Muscle layer of duodenum (tissue), 2 donors: ENCODE data around the gene ZNF789.

ENCODE experiments used
- H3K27ac ChIP-seq: one replicate; pipeline ENCODE4 v1.7.0; 2013; ENCODE audit warnings: mild to moderate bottlenecking, low read length
- H3K27me3 ChIP-seq: one replicate; pipeline ENCODE4 v1.7.0; 2013; ENCODE audit warnings: low read depth, mild to moderate bottlenecking, control low read depth, low read length
- H3K36me3 ChIP-seq, 2 donors: one replicate each; pipeline ENCODE4 v1.7.0; 2013; ENCODE audit warnings: low read length in 2 of 2, control low read depth in 1 of 2, mild to moderate bottlenecking in 1 of 2; ENCODE audit not compliant: insufficient read depth in 2 of 2, control insufficient read depth in 1 of 2
- H3K4me1 ChIP-seq, 2 donors: one replicate each; pipeline ENCODE4 v1.7.0; 2013; ENCODE audit warnings: low read length in 2 of 2, mild to moderate bottlenecking in 2 of 2, control low read depth in 1 of 2, moderate library complexity in 1 of 2; ENCODE audit not compliant: insufficient read depth in 2 of 2, control insufficient read depth in 1 of 2
- H3K4me3 ChIP-seq, 2 donors: one replicate each; pipeline ENCODE4 v1.7.0; 2013; ENCODE audit warnings: low read length in 2 of 2, low read depth in 1 of 2, mild to moderate bottlenecking in 1 of 2
- H3K9me3 ChIP-seq, 2 donors: one replicate each; pipeline ENCODE4 v1.7.0; 2013; ENCODE audit warnings: low read length in 2 of 2, control low read depth in 1 of 2, mild to moderate bottlenecking in 1 of 2; ENCODE audit not compliant: control insufficient read depth in 1 of 2
- donor health status: healthy.

Gene ZNF789

DNA sequence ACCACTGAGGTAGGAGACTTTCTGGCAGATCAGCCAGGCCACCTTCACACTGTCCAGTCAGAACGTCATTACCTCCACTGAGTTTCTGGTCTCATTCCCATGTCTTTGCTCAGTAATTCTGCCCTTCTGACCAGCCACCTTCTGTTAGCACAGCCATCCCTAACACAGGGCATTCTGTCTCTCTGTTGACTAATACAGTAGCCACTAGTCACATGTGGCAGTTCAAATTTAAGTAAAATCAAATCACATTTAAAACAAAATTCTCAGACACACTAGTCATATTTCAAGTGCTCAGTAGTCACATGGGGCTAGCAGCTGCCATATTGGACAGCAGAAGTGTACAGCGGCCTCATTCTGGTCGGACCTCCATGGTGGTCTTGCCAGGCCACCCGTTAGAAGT, 26.6 kb upstream of the ZNF789 start:
- Histone ChIP-seq H3K9me3 (no peaks in the 10 kb centered on the region), H3K4me1 (peaks cover 0 to 9% of the 10 kb centered on the region in 2 donors), H3K27me3 (no peaks in the 10 kb centered on the region), H3K36me3 (peaks cover 42 to 53% of the 10 kb centered on the region in 2 donors), H3K27ac (no peak overlapping the region), H3K4me3 (no peak overlapping the region)

DNA sequence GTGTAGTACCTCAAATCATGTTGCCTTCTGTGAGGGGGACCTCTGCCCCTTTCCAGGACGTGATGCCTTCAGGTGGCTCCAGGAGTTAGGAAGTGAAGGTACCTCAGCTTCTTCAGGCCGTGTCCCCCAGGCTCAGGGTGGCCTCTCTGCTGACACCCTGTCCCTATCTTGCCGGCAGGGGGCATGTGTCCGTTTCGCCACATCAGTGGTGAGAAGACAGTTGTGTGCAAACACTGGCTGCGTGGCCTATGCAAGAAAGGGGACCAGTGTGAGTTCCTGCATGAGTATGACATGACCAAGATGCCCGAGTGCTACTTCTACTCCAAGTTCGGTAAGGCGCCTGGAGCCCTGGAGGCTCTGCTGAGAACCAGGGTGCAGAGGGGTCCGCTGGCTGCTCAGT, 24.7 kb upstream of the ZNF789 start:
- Histone ChIP-seq H3K27ac (no peak overlapping the region), H3K36me3 (peaks cover 51 to 69% of the 10 kb centered on the region in 2 donors), H3K9me3 (no peaks in the 10 kb centered on the region), H3K4me3 (no peak overlapping the region), H3K4me1 (no peaks in the 10 kb centered on the region), H3K27me3 (no peaks in the 10 kb centered on the region)

DNA sequence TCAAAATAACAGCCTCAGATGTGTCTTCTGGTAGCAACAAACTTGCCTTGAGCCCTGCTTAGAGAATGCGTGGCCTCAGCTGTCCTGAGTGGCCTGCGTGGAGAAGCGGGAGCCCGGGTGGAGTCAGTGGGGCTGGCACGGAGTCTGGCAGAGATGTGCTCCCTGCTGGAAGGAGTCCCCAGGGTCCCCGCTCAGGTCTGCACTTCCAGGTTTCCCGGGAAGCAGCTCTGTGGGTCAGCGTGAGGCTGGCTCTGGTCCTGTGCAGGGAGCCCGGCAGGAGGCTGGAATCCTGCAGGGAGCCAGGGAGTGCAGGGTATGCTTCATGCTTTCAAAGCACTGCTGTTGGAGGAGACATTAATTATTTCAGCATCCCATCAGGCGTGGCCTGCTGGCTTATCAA, 23.8 kb upstream of the ZNF789 start:
- H3K9me3 ChIP-seq, result no peaks in the 10 kb centered on the region
- H3K27me3 ChIP-seq, result no peaks in the 10 kb centered on the region
- no peak overlapping the region for H3K4me3 ChIP-seq
- H3K36me3 ChIP-seq, result peaks cover 54 to 78% of the 10 kb centered on the region in 2 donors
- no peak overlapping the region for H3K27ac ChIP-seq
- H3K4me1 ChIP-seq, result no peaks in the 10 kb centered on the region

DNA sequence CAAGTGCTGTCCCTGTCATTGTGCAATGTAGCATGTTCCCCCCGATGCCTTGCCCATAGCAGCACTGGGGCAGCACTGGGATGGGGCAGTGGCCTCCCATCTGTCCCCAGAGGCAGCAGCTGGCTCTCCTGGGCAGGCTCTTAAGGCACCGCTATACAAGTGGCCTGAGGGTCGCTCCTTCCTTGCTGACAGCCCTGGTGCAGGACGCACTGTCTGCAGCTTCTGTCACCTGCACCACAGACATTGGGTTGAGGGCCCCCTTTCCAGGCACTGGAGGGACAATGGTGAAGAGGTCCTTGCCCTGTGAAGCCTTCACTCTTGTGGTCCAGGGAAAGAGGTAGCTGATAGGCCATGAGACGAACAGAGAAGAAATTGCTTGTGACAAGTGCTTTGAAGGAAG, 23.4 kb upstream of the ZNF789 start:
- no peaks in the 10 kb centered on the region for H3K27me3 ChIP-seq
- H3K36me3 ChIP-seq, result peaks cover 59 to 82% of the 10 kb centered on the region in 2 donors
- H3K9me3 ChIP-seq, result no peaks in the 10 kb centered on the region
- no peak overlapping the region for H3K4me3 ChIP-seq
- H3K27ac ChIP-seq, result no peak overlapping the region
- H3K4me1 ChIP-seq, result no peaks in the 10 kb centered on the region

DNA sequence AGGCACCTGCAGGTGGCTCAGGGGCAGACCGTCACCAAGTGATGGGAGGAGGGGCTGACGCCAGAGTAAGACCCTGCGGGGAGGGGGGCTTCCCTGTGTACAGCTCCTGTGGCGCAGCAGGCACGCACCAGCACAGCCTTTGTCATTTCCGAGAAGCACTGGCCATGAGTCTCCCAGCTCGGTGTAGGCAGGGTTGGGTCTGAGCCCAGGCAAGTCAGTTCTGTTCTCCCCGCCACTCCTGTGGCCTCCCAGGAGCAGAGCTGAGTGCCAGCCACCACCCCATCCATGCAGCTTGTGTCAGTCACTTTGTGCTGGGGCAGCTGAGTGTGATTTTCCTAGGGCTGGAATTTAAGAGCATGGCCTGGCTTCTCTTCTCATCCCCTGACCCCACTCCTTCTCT, 20.8 kb upstream of the ZNF789 start:
- Histone ChIP-seq H3K27me3 (no peaks in the 10 kb centered on the region), H3K27ac (no peak overlapping the region), H3K4me1 (no peaks in the 10 kb centered on the region), H3K4me3 (no peak overlapping the region), H3K9me3 (no peaks in the 10 kb centered on the region), H3K36me3 (peaks cover 66 to 86% of the 10 kb centered on the region in 2 donors)

DNA sequence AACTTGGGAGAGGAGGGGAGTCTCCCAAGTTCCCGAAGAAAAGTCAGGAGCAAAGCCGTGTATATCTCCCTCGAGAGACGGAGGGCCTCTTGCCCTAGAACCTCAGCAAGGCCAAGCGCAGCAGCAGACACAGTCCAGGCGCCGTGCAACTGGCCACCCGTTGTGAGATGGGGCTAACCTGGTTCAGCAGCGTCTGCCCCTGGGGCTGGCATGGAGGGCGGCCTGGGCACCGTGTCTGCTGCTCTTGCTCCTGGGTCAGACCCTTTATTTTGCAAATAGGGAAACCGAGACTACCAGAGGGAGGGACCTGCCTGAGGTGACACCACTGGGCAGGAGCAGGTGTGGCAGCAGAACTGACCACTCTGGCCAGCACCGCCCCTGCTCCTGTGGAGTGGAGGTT, 20.1 kb upstream of the ZNF789 start:
- peaks cover 72 to 92% of the 10 kb centered on the region in 2 donors for H3K36me3 ChIP-seq
- no peaks in the 10 kb centered on the region for H3K27me3 ChIP-seq
- H3K27ac ChIP-seq, result no peak overlapping the region

DNA sequence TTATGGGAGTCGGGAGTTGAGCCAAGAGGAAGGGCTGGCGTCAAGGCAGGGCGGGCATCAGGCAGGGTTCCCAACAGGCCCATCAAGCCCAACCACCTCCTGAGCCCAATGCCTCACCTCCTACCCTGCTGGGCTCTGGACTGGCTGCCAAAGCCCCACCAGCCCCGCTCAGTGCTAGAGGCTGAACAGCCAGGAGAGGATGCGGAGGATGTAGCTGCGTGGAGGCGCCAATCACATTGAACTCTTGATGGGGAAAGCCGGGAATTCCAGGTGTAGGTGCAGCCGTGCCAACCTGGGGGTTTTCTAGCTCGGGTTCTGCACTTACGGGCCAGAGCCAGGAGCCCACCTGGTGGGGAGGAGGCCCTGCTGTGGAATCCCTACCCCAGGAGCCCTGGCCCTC, 19.6 kb upstream of the ZNF789 start:
- no peaks in the 10 kb centered on the region for H3K27me3 ChIP-seq
- H3K9me3 ChIP-seq, result no peaks in the 10 kb centered on the region
- H3K27ac ChIP-seq, result no peak overlapping the region
- peaks cover 74 to 93% of the 10 kb centered on the region in 2 donors for H3K36me3 ChIP-seq
- H3K4me3 ChIP-seq, result no peak overlapping the region
- H3K4me1 ChIP-seq, result no peaks in the 10 kb centered on the region

More for the DNA sequence above, 20.1 kb upstream of the ZNF789 start:
- Histone ChIP-seq H3K4me1 (no peaks in the 10 kb centered on the region), H3K9me3 (no peaks in the 10 kb centered on the region), H3K4me3 (no peak overlapping the region)

DNA sequence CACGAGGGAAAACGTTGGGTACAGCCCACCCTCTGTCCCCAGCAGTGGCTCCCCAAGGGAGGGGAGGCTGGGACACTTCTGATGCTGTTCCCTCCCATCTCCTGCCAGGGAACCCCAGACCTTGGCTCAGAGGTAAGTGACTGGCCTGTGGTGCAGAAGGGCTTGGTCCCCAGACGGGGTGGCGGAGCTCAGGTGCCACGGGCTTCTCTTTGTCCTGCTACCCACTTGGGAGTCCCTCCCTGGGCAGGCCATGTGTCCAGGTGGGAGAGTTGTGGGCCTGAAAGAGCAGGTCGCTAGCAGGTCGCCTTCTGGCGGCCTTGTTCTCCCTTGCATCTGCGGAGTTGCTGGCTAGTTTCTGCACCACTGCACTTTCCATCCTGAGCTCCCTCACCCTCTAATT, 16.8 kb upstream of the ZNF789 start:
- Histone ChIP-seq H3K4me1 (no peaks in the 10 kb centered on the region), H3K27ac (no peak overlapping the region), H3K36me3 (peaks cover 64 to 91% of the 10 kb centered on the region in 2 donors), H3K27me3 (no peaks in the 10 kb centered on the region), H3K4me3 (no peak overlapping the region), H3K9me3 (no peaks in the 10 kb centered on the region)

DNA sequence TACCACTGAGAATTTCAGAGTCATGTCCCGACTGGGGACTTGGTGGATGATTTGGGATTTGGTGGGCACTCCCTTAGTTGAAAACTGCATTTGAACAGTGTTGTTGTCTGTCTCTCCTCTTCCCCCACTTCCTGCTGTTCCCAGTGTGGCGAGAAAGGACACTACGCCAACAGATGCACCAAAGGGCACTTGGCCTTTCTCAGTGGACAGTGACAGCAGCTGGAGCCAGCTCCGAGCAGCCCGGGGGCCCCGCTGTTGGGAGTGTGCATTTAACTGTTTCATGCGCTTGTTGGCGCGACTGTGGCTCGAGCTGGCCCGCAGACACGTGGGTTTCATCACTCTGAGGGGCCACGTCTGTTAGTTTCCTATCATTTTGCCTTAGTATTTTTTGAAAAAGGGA, 16.4 kb upstream of the ZNF789 start:
- H3K36me3 ChIP-seq, result peaks cover 61 to 87% of the 10 kb centered on the region in 2 donors
- no peak overlapping the region for H3K4me3 ChIP-seq
- H3K9me3 ChIP-seq, result no peaks in the 10 kb centered on the region
- no peak overlapping the region for H3K27ac ChIP-seq
- no peaks in the 10 kb centered on the region for H3K4me1 ChIP-seq
- H3K27me3 ChIP-seq, result no peaks in the 10 kb centered on the region

DNA sequence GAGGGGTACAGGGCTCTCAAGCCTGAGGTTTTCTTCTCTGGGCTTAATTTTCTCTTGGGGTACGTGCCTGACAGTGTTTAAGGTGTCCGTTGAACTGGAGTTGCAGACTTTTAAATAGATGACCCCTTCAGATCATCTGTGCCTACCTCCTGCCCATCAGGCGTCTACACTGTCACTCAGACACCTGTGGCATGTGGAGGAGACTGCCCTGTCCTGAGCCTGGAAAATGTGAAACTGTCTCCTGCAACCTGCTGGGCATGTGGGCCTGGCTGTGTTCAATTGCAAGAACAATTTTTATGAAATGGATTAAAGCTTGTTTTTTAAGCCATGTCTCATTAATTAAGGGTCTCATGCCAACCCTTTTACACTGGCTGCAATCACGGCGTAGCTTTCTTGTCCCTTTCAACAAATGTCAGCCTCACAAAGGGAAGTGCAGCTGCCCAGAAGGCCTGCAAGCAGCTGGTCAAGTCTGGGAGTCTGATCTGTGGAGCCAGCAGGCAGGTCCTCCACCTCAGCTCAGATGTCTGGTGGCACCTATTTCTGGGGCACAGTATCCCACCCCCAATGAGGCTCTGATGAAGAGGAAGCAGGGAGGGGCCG, 15.5 kb upstream of the ZNF789 start:
- Histone ChIP-seq H3K27ac (no peak overlapping the region), H3K9me3 (no peaks in the 10 kb centered on the region), H3K36me3 (peaks cover 59 to 80% of the 10 kb centered on the region in 2 donors), H3K4me3 (no peak overlapping the region), H3K4me1 (no peaks in the 10 kb centered on the region), H3K27me3 (no peaks in the 10 kb centered on the region)

DNA sequence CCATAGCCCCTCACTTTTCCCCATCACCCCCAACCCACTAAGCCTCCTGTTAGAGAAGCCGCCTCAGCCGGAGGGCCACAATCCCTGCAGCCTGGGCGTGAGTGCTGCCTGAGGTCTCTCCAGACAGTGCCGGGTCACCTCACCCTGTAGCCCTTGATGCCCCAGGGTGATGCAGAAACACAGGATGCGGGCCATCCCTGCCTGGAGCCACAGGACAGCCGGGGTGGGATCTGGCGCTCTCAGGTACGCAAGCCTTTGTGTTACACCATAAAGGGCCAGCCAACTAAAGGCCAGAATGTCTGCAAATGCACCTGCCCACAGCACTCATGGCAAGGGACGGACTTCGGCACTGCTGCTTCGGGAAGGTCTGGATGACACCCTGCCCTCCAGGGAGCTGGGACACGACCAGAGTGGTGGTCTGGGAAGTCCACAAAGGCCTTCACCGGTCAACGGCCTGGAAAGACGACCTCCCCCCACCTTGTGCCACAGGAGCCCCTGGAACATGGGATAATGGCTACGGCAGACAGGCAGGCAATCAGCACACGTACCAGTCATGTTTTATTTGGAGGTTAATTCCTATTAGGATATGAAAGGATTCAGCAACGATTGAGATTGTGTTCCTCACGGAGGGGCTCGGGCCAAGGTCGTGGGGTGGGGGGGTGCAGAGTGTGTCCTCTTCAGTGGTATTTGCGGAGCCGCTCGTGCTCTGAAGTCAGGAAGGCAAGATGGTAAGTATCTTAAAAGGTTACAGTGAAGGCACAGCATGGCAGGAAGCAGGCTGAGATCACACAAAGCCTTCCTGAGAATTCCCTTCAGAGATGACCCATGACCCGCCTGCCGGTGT, 14.8 kb upstream of the ZNF789 start:
- no peaks in the 10 kb centered on the region for H3K27me3 ChIP-seq
- H3K4me1 ChIP-seq, result no peaks in the 10 kb centered on the region
- H3K27ac ChIP-seq, result no peak overlapping the region
- H3K9me3 ChIP-seq, result no peaks in the 10 kb centered on the region
- H3K4me3 ChIP-seq, result no peak overlapping the region
- peaks cover 57 to 73% of the 10 kb centered on the region in 2 donors for H3K36me3 ChIP-seq
